Progenitor cell of endocrine pancreas (in vitro differentiated cells): ENCODE measurements around the gene KLHL41. TPM values are rescaled to one million over a fixed set of nuclear protein-coding genes. Genes with fewer than 3 reads are reported as not detected.

Source experiments
- total RNA-seq: library from RNA; stranded (reverse); gene quantifications from 2 replicates; pipeline ENCODE4 v1.2.1, GENCODE V29; 2021

Gene KLHL41
- total RNA-seq, 1 donor from 2014 or later, result 0.36 TPM

Other genes with a start within 250 kb of the KLHL41 start
- gene LRP2, start 147.2 kb upstream of the KLHL41 start, total RNA-seq, result 42.2 and 44.4 TPM in 2 replicates
- 8.2 and 8.3 TPM in 2 replicates for gene BBS5, start 30.2 kb upstream of the KLHL41 start, total RNA-seq
- 45.7 and 46.4 TPM in 2 replicates for gene FASTKD1, start 64.2 kb downstream of the KLHL41 start, total RNA-seq
- gene PPIG, start 74.6 kb downstream of the KLHL41 start, total RNA-seq, result 62.1 and 66.5 TPM in 2 replicates
- 1.2 and 1.6 TPM in 2 replicates for gene CFAP210, start 184.7 kb downstream of the KLHL41 start, total RNA-seq
- gene PHOSPHO2, start 184.8 kb downstream of the KLHL41 start, total RNA-seq, result 13.5 and 17.3 TPM in 2 replicates
- 50.1 and 56.9 TPM in 2 replicates for gene KLHL23, start 224.1 kb downstream of the KLHL41 start, total RNA-seq